ENCODE data around the gene PCDHGC4.

Gene PCDHGC4

DNA sequence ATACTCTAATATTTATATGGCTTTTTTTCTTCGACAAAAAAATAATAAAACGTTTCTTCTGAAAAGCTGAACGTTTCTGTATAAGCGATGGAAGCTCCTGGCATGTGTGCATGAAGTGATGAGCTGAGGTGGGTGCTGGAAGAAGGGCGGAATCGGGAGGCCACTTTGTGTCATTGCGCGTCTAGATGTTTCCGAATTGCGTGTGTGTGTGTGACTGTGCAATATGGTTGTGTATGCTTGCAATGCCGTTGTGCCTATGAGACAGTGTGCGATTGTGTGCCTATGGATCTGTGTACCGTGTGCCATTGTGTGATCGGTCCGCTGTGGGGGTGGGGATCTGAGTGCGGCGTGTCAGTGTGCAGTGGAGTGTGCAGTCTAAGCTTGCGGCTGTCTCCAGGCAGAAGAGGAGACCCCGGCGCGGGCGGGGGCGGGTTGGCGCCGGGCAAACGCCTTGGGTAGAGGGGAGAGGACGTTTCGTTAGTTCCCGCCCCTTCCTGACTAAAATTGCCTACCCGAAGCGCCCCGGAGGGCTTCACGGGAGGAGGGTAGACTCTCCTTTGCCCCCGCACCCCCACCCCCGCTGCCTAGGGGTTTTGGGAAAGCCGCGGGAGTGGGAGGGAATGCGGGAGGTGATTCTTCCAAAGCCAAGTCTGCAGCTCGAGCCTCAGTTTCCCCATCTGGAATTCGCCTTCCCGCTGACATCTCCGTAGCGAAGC, 28.2 kb downstream of the PCDHGC4 start:
- TF ChIP-seq, protein P1, sequence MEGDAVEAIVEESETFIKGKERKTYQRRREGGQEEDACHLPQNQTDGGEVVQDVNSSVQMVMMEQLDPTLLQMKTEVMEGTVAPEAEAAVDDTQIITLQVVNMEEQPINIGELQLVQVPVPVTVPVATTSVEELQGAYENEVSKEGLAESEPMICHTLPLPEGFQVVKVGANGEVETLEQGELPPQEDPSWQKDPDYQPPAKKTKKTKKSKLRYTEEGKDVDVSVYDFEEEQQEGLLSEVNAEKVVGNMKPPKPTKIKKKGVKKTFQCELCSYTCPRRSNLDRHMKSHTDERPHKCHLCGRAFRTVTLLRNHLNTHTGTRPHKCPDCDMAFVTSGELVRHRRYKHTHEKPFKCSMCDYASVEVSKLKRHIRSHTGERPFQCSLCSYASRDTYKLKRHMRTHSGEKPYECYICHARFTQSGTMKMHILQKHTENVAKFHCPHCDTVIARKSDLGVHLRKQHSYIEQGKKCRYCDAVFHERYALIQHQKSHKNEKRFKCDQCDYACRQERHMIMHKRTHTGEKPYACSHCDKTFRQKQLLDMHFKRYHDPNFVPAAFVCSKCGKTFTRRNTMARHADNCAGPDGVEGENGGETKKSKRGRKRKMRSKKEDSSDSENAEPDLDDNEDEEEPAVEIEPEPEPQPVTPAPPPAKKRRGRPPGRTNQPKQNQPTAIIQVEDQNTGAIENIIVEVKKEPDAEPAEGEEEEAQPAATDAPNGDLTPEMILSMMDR (IDR thresholded peaks at IDR 0.05; ENCODE audit: low read depth, low read length), result no peak
- peak overlapping the region; percentile 49 for H3K4me3 ChIP-seq (ENCODE audit: low read depth, low read length)

DNA sequence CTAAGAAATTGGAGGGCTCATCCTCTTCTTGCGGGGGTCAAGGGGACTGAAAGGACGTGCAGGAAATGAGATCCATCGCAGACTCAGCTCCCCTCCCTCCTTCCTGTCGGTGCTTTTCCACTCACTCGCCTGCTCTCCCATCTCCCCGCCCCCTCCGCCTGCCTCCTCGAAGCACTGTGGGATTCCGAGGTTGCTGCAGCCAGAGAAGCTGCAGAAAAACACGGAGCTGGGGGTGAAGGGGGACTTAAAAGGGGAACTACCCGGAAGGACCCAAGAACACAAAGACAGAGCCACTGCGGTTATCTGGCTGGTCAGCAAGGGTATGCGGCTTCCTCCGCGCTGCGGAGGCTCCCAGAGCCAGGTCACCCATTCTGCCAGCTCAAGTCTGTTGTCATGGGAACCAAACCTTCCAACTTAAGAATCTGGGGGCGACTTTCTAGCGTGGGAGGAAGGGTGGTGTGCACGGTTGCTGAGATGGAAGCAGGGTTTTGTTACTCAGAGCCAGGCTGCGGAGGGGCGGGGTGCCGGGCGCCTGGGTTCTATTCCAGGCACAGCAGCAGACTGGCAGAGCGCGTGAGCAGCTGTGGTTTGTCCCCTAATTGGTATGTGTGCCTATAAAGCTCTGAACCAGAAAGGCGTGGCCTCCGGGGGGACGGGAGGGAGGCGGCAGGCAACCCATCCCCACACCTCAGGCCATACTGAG, 28.9 kb downstream of the PCDHGC4 start:
- H3K4me3 ChIP-seq (ENCODE audit: low read depth, low read length), result peak overlapping the region; percentile 49

DNA sequence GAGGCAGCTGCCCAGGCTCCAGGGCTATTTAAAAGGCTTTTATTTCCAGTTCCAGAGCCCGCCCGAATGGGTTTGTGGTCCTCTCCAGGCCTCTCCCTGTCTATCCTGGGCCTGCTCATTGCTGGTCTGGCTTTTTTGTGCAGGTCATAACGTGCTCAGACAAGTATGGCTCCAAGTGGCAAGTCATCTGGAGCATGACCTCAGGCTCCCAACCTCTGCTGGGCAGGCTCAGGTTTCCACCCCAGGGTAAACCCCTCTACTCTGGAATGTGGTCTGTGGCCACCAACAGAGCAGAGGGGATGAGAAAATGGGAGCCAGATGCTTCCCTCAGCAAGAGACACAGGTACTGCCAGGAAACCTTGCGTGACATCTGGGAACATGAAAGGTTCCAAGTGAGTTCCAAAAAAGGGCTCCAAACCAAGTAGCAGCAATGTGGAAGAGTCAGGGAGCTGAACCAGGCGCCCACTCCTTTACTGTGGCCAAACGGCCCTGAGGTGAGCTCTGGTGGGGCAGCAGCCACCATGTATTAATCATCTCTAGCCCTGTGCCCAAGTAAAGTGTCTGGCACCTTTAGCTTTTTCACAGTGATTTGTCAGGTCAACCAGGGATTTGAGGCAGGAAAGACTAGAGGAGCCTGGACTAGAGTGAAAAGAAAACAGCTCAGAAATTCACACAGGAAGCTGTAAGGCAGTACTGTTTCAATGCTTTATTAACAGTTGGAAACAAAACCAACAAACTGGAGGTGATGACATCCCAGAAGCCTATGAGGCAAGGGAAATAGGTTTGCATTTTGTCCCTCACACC, 29.7 kb downstream of the PCDHGC4 start:
- peak overlapping the region; percentile 49; the same call in 1 of the 2 replicates for H3K4me3 ChIP-seq (ENCODE audit: low read depth, low read length)
- TF ChIP-seq, protein P1 (IDR thresholded peaks at IDR 0.05; ENCODE audit: low read depth, low read length), result no peak

More for the DNA sequence above, 28.9 kb downstream of the PCDHGC4 start:
- TF ChIP-seq, protein P1 (IDR thresholded peaks at IDR 0.05; ENCODE audit: low read depth, low read length), result no peak

DNA sequence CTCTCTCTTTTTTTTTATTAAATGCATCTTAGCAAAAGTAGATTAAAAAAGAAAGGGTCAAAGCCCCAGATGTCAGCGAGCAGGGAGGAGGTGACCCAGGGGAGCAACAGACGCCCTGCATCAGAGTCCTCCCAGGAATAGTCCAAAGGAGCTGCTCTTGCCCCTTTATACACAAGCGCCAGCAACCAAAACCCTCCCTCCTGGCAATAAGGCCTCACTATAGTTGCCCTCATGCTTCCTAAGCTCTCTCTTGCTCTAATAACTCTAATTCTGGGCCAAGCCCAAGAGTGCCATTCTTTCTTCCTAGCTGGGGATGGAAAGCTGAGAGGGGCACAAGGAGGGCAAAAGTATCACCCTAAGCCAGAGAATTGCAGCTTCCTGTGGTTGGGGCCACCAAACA, 30.3 kb downstream of the PCDHGC4 start:
- no peak overlapping the region for H3K4me3 ChIP-seq (ENCODE audit: low read depth, low read length)
- TF ChIP-seq, protein P1 (IDR thresholded peaks at IDR 0.05; ENCODE audit: low read depth, low read length), result no peak

DNA sequence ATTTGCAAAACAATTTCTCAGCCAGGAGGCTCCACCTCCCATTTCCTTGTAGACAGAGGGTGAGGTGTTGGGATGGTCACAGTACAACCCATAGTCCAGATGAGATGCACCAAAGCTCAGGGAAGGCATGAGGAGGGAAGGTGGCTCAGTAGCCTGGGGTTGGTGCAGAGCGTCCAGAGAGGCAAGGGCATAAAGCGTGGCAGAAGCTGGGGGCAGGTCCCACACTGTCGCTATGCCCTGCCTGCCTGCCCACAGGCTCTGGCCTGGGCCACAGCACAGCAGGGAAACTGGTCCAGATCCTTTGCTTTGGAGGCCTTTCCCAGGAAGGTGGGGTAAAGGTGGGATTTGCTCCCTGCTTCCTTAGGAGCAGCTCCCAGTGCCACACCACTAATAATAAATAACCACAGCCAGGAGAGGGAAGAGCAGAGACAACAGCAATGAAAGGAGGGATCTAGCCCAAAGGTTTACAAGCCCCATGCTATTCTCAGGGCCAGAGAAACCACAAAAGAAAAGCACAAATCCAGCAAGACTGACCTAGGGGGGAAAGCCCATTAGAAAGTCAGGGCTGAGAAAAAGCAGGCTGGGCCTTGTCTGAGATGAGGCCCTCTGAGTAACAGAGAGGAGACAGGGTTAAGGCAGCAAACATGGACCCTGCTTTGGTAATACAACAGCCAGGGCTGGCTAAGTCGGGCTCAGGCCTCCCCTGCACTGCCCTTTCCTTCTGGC, 31.3 kb downstream of the PCDHGC4 start:
- TF ChIP-seq, protein P1 (IDR thresholded peaks at IDR 0.05; ENCODE audit: low read depth, low read length), result no peak
- no peak overlapping the region for H3K4me3 ChIP-seq (ENCODE audit: low read depth, low read length)

DNA sequence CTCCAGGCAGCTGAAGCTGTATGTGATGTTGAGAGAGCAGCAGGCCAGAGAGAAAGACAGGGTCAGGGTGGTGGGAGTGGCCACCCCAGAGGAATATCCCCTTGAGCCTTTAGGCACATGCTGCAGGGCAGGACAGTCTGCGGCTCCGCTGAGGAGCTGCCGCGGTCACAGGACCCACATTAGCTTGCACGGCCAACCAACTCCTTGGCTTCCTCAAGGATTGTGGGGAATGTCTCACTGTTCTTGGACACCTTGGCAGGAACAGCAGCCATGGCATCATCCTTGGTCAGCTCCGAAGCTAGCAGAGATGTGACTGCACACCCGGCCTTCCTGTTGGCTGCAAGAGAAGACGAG, 31.8 kb downstream of the PCDHGC4 start:
- no peak overlapping the region for H3K4me3 ChIP-seq (ENCODE audit: low read depth, low read length)
- TF ChIP-seq, protein P1 (IDR thresholded peaks at IDR 0.05; ENCODE audit: low read depth, low read length), result no peak

Data from WI38 (cell line).